HepG2 (cell line): ENCODE measurements around the gene NOX3. TPM values are rescaled to one million over a fixed set of nuclear protein-coding genes. Genes with fewer than 3 reads are reported as not detected.

Experiments
- ATAC-seq: fragments of 200-7000 bp; cut with Tn5 transposase; 3 replicates; pipeline ENCODE4 v1.9.1; 2020; ENCODE audit warnings: mild to moderate bottlenecking, moderate library complexity
- BruUV-seq: library from RNA; stranded (reverse); fragments of 400-500 nt; replicated peaks from 2 replicates; lab custom pipeline; 2021; lab: Mats Ljungman, UMichigan
- CTCF ChIA-PET: fragments of 300-600 bp; formaldehyde crosslinking; extraction: SDS; loops from one replicate; lab custom pipeline; 2021; ENCODE audit warnings: low total read pairs, inconsistent platforms, low intra/inter-chr PET ratio; lab: Yijun Ruan, JAX
- POLR2A ChIA-PET: fragments of 350-600 bp; sonication (Branson Sonifier 250); formaldehyde crosslinking; loops from one replicate; lab custom pipeline; 2020; ENCODE audit warnings: antibody characterized with exemption, inconsistent platforms; lab: Yijun Ruan, JAX
- DNase-seq: peaks from one replicate; pipeline ENCODE4 v3.0.0-alpha.2; 2015; ENCODE audit warnings: low spot score
- FAIRE-seq: peaks from 3 replicates; lab custom pipeline; 2011; peaks lifted over from hg19 to GRCh38; lab: Jason Lieb, UNC
- H2AFZ ChIP-seq: one replicate; pipeline ENCODE4 v1.6.1; 2011; ENCODE audit warnings: low read length, inconsistent platforms
- H3K27ac ChIP-seq: fragments of 300-600 bp; 3 replicates; pipeline ENCODE4 v1.8.0; 2011; ENCODE audit warnings: mixed run types, mild to moderate bottlenecking, mixed read lengths, low read length, inconsistent platforms; ENCODE audit not compliant: insufficient read depth; ENCODE audit errors: extremely low read length
- H3K27me3 ChIP-seq, 2 experiments: fragments of 200-600 bp in 1 of 2; 2 replicates in 1 of 2; 3 replicates in 1 of 2; pipeline versions ENCODE4 v1.6.0 to v1.8.0; 2011; ENCODE audit warnings: low read length in 2 of 2, mild to moderate bottlenecking in 2 of 2, moderate library complexity in 2 of 2, inconsistent platforms in 1 of 2; ENCODE audit not compliant: insufficient read depth in 2 of 2, control insufficient read depth in 1 of 2
- H3K36me3 ChIP-seq, 2 experiments: fragments of 200-600 bp in 1 of 2; replicated peaks in 1 of 2; 2 replicates in 1 of 2; 3 replicates in 1 of 2; pipeline versions ENCODE4 v1.5.1 to v1.8.0; 2011; ENCODE audit warnings: low read length in 2 of 2, inconsistent platforms in 1 of 2; ENCODE audit not compliant: insufficient read depth in 2 of 2, control insufficient read depth in 1 of 2
- H3K4me1 ChIP-seq: 2 replicates; pipeline ENCODE4 v1.5.1; 2012; ENCODE audit warnings: low read length, inconsistent platforms; ENCODE audit not compliant: insufficient read depth
- H3K4me2 ChIP-seq: 2 replicates; pipeline ENCODE4 v1.6.0; 2011; ENCODE audit warnings: low read depth, low read length, inconsistent platforms
- H3K4me3 ChIP-seq, 3 experiments: fragments of 200-600 bp in 1 of 3; sonication (generic), shearing (Covaris generic) in 1 of 3; replicated peaks in 1 of 3; 2 replicates each; pipeline ENCODE4 v1.5.1; 2011 to 2016; ENCODE audit warnings: low read length in 3 of 3, inconsistent platforms in 2 of 3, low read depth in 2 of 3, mild to moderate bottlenecking in 2 of 3, control low read depth in 1 of 3, mixed read lengths in 1 of 3; ENCODE audit not compliant: insufficient read depth in 1 of 3
- H3K79me2 ChIP-seq: one replicate; pipeline ENCODE4 v1.6.1; 2011; ENCODE audit warnings: low read length, inconsistent platforms; ENCODE audit not compliant: insufficient read depth
- H3K9ac ChIP-seq: 2 replicates; pipeline ENCODE4 v1.6.0; 2011; ENCODE audit warnings: mild to moderate bottlenecking, low read depth, low read length, inconsistent platforms; ENCODE audit not compliant: insufficient read depth
- H3K9me3 ChIP-seq: 2 replicates; pipeline ENCODE4 v1.5.1; 2012; ENCODE audit warnings: mild to moderate bottlenecking, low read length
- H4K20me1 ChIP-seq: 2 replicates; pipeline ENCODE4 v1.6.0; 2011; ENCODE audit warnings: inconsistent platforms, mild to moderate bottlenecking, low read length, moderate library complexity; ENCODE audit not compliant: insufficient read depth
- ATF3 ChIP-seq: sonication (generic); formaldehyde crosslinking; IDR thresholded peaks from 2 replicates; pipeline ENCODE4 v1.4.0; 2020; ENCODE audit warnings: missing genetic modification reagents
- CREM ChIP-seq, 2 experiments: sonication (generic) in 1 of 2; formaldehyde crosslinking in 1 of 2; IDR thresholded peaks; 2 replicates each; pipeline versions ENCODE4 v1.4.0 to v1.6.1; 2016 to 2020; ENCODE audit warnings: antibody characterized with exemption in 1 of 2, mild to moderate bottlenecking in 1 of 2, missing genetic modification reagents in 1 of 2
- FOXM1 ChIP-seq: sonication (generic); formaldehyde crosslinking; IDR thresholded peaks from 2 replicates; pipeline ENCODE4 v1.5.0; 2020; ENCODE audit warnings: missing genetic modification reagents
- MTERF4 ChIP-seq: sonication (generic); formaldehyde crosslinking; IDR thresholded peaks from 2 replicates; pipeline ENCODE4 v1.8.0; 2023; ENCODE audit warnings: mild to moderate bottlenecking, missing genetic modification reagents
- ZHX2 ChIP-seq, 2 experiments: sonication (generic) in 1 of 2; formaldehyde crosslinking in 1 of 2; IDR thresholded peaks; 2 replicates each; pipeline versions ENCODE4 v1.6.1 to v1.9.0; 2014 to 2022; ENCODE audit warnings: antibody characterized with exemption in 1 of 2, borderline replicate concordance in 1 of 2, inconsistent platforms in 1 of 2, low read depth in 1 of 2, missing genetic modification reagents in 1 of 2
- ZNF710 ChIP-seq: sonication (generic); formaldehyde crosslinking; IDR thresholded peaks from 2 replicates; pipeline ENCODE4 v1.5.0; 2020; ENCODE audit warnings: mild to moderate bottlenecking, missing genetic modification reagents, borderline replicate concordance
- ZNF749 ChIP-seq: sonication (generic); formaldehyde crosslinking; IDR thresholded peaks from 2 replicates; pipeline ENCODE4 v1.8.0; 2022; ENCODE audit warnings: mild to moderate bottlenecking, missing genetic modification reagents, moderate library complexity, borderline replicate concordance
- WGBS: methylation state at CpG from one replicate; pipeline ENCODE4 v1.1.6; 2017; ENCODE audit warnings: low lambda C conversion rate; 5-methylcytosine and 5-hydroxymethylcytosine counted together
- in situ Hi-C: cut with HindIII; loops from 2 replicates; pipeline ENCODE4 v1.10.0; 2017; ENCODE audit warnings: low pct_unique_long_range_greater_than_20kb; ENCODE audit not compliant: extremely low pct_ligation_motif_present
- intact Hi-C: fragments of 100-400 bp; cut with micrococcal nuclease; formaldehyde crosslinking; loops from one replicate; pipeline ENCODE4 v1.10.0; 2022; ENCODE audit not compliant: unreplicated experiment
- polyA plus RNA-seq, 8 experiments: library from polyadenylated mRNA; depleted of rRNA in 3 of 8; stranded (reverse) in 7 of 8; unstranded in 1 of 8; fragments of >200 nt; fragmentation: Illumina TruSeq in 4 of 8; extraction: Trizol in 4 of 8; gene quantifications; 2 replicates each; pipeline versions ENCODE4 v1.2.1 to v1.2.3, GENCODE V29; 2011 to 2016; ENCODE audit warnings: low read depth in 4 of 8, missing spikeins in 1 of 8, mixed read lengths in 1 of 8; ENCODE audit not compliant: insufficient read depth in 1 of 8
- total RNA-seq, 5 experiments: library from RNA; depleted of rRNA; stranded (reverse); fragments of >200 nt; fragmentation: Illumina TruSeq; extraction: Trizol; gene quantifications; 2 replicates each; pipeline ENCODE4 v1.2.3, GENCODE V29; 2016; ENCODE audit warnings: low read depth in 1 of 5
- TF ChIP-seq, protein P1 (sequence below): sonication (generic); formaldehyde crosslinking; IDR thresholded peaks from 2 replicates; pipeline ENCODE4 v1.8.1; 2023; ENCODE audit warnings: mild to moderate bottlenecking, moderate library complexity, missing genetic modification reagents

Gene NOX3
- total and polyA plus RNA-seq, 2 of the 13 experiments (the other 11 are each of a cell fraction or from before 2014, with no cell fraction given) = 0.09 to 0.18 TPM

DNA sequence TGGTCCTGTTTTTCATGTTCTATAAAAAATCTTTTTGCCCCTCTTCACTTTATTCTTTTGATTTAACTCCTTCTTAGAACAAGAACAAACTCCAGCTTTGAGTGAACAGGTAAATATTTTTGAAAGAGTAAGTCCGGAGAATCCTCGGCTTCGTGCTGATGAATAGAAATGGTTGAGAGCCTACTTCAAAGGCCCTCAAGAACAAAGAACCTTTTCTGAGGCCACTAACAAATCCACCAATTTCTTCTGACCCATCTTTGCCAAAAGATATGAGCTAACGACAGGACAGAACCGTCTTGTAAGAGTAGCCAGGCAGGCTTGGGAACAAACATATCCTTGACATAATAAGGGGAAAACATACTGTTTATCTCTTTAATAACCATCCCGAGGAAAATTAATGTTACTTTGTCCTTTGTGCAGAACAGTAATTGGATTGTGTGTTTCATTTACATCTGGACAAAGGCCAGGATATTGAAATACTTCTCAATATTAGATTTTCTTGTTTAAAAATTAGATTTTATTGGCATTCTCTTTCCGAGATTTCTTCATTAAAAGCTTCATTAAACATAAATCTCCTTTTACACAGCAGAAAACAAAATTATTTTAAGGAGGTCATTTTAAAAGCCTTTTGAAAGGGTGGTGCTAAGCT, 52.9 kb downstream of the NOX3 start (continued):
- TF ChIP-seq ATF3 (CRISPR knock-in tag) (no peak), ZNF710 (CRISPR knock-in tag) (no peak), ZNF749 (CRISPR knock-in tag) (no peak), MTERF4 (no peak)
- TF ChIP-seq, all 625 proteins: peak for 69

DNA sequence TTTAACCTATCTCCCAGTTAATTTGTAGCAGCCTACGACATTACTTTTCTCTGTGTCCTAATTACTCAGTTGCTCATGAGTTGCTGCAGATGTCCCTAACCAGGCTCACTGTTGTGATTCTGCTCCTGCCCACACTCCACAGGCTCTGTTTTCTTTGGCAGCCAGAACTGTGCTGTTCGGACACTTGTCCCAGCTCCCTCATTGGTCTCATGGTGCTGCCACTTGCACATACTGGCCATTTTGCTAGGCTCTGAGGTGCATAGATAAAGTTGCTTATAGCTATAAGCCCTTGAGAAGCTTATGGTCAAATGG, 55.0 kb downstream of the NOX3 start:
- Histone ChIP-seq H3K36me3 (no peaks in the 10 kb centered on the region), H3K79me2 (no peaks in the 10 kb centered on the region), H3K9me3 (no peaks in the 10 kb centered on the region), H2AFZ (no peak overlapping the region), H3K4me1 (peaks cover 81% of the 10 kb centered on the region), H3K27ac (peak overlapping the region; percentile 96), H4K20me1 (no peaks in the 10 kb centered on the region), H3K27me3 (no peaks in the 10 kb centered on the region), H3K9ac (peak overlapping the region; percentile 48), H3K4me3 (no peak overlapping the region), H3K4me2 (no peak overlapping the region)
- no peak for ATAC-seq
- no peak for DNase-seq
- CTCF ChIA-PET = no interaction called here
- 97% methylated on average over 2 of the region's 2 CpGs for WGBS
- in situ Hi-C loops = loop anchor here (5.0 kb wide), 1 partner anchor 73 kb away; no protein-coding TSS in a partner anchor
- no TSS peak for BruUV-seq
- intact Hi-C loops = no loop called here
- POLR2A ChIA-PET = interaction anchor here (0.8 to 4.0 kb wide), 7 partner anchors 11 to 94 kb away, joined by 3 to 81 read pairs (median 16); no protein-coding TSS in a partner anchor
- FAIRE-seq = no peak
- no peak for TF ChIP-seq ZHX2 (IDR thresholded peaks at IDR 0.05; ENCODE audit: low read depth)
- TF ChIP-seq ZHX2 (CRISPR knock-in tag; IDR thresholded peaks at IDR 0.05; ENCODE audit: borderline replicate concordance) = no peak
- TF ChIP-seq FOXM1 (CRISPR knock-in tag) = no peak
- TF ChIP-seq CREM (IDR thresholded peaks at IDR 0.05) = no peak
- TF ChIP-seq CREM (CRISPR knock-in tag; IDR thresholded peaks at IDR 0.05) = no peak
- TF ChIP-seq, protein P1, sequence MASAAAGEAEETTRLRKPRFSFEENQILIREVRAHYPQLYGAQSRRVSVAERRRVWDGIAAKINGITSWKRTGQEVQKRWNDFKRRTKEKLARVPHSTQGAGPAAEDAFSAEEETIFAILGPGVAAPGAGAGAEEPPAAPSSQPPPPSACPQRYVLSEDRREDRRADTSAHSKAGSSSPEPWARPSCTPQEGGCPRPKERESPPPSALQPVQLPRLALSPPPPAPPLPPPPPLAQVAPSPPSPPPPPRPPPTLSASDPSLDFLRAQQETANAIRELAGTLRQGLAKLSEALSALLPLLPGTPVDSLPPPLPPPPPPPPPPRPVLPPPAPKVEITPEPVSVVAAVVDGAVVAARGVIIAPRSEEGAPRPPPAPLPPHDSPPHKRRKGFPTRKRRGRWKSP (CRISPR knock-in tag) = no peak
